HEK293 (cell line): Measurements from ENCODE around the gene NTRK3.

Experiments used
- CTCF ChIA-PET: fragments of 350-600 bp; formaldehyde crosslinking; extraction: SDS; loops from one replicate; lab custom pipeline; 2021; ENCODE audit warnings: antibody characterized with exemption; lab: Yijun Ruan, JAX
- POLR2A ChIA-PET: fragments of 300-600 bp; formaldehyde crosslinking; extraction: SDS; loops from one replicate; lab custom pipeline; 2020; ENCODE audit warnings: antibody characterized with exemption, inconsistent platforms; lab: Yijun Ruan, JAX
- H3K27ac ChIP-seq: fragments of 200-500 bp; sonication (Bioruptor generic); 2 replicates; pipeline ENCODE4 v1.5.1; 2014; ENCODE audit warnings: low read depth, low read length, control low read depth, inconsistent platforms; ENCODE audit errors: extremely low read depth
- H3K36me3 ChIP-seq, 2 experiments: fragments of 200-500 bp in 1 of 2; sonication (Bioruptor generic) in 1 of 2; 1 replicate in 1 of 2; 2 replicates in 1 of 2; pipeline ENCODE4 v1.5.1; 2014 to 2017; ENCODE audit warnings: inconsistent platforms in 2 of 2, low read length in 2 of 2; ENCODE audit not compliant: control insufficient read depth in 2 of 2, insufficient read depth in 1 of 2
- H3K4me1 ChIP-seq: fragments of 200-500 bp; sonication (Bioruptor generic); 2 replicates; pipeline ENCODE4 v1.5.1; 2014; ENCODE audit warnings: mild to moderate bottlenecking, low read length, inconsistent platforms; ENCODE audit not compliant: control insufficient read depth, insufficient read depth
- H3K4me3 ChIP-seq: 2 replicates; pipeline ENCODE4 v1.5.1; 2011; ENCODE audit warnings: low read depth, mild to moderate bottlenecking, control low read depth, low read length, moderate library complexity
- H3K9me3 ChIP-seq: fragments of 200-500 bp; sonication (Bioruptor generic); 2 replicates; pipeline ENCODE4 v1.5.1; 2014; ENCODE audit warnings: low read depth, low read length, inconsistent platforms; ENCODE audit not compliant: control insufficient read depth, insufficient read depth
- BCL6B ChIP-seq: fragments of 450-650 bp; formaldehyde crosslinking; IDR thresholded peaks from 2 replicates; pipeline ENCODE4 v1.5.1; 2017; ENCODE audit warnings: missing biosample characterization, missing genetic modification characterization
- MYNN ChIP-seq: fragments of 450-650 bp; formaldehyde crosslinking; IDR thresholded peaks from 2 replicates; pipeline ENCODE4 v1.5.1; 2016; ENCODE audit warnings: missing biosample characterization, missing genetic modification characterization, borderline replicate concordance
- RBAK ChIP-seq: fragments of 450-650 bp; formaldehyde crosslinking; IDR thresholded peaks from 2 replicates; pipeline ENCODE4 v1.5.1; 2016; ENCODE audit warnings: missing biosample characterization, missing genetic modification characterization
- SALL2 ChIP-seq: fragments of 450-650 bp; formaldehyde crosslinking; IDR thresholded peaks from 2 replicates; pipeline ENCODE4 v1.5.0; 2017; ENCODE audit warnings: missing biosample characterization, mild to moderate bottlenecking, missing genetic modification characterization, borderline replicate concordance
- ZBTB10 ChIP-seq: fragments of 450-650 bp; formaldehyde crosslinking; IDR thresholded peaks from 2 replicates; pipeline ENCODE4 v1.5.1; 2016; ENCODE audit warnings: missing biosample characterization, missing genetic modification characterization
- ZNF114 ChIP-seq: fragments of 450-650 bp; formaldehyde crosslinking; IDR thresholded peaks from 2 replicates; pipeline ENCODE4 v1.5.0; 2017; ENCODE audit warnings: missing biosample characterization, missing genetic modification characterization
- ZNF16 ChIP-seq: fragments of 450-650 bp; formaldehyde crosslinking; IDR thresholded peaks from 2 replicates; pipeline ENCODE4 v1.5.1; 2016; ENCODE audit warnings: low read depth, missing biosample characterization, missing genetic modification characterization
- ZNF2 ChIP-seq: fragments of 450-650 bp; formaldehyde crosslinking; IDR thresholded peaks from 2 replicates; pipeline ENCODE4 v1.5.1; 2016; ENCODE audit warnings: missing biosample characterization, missing genetic modification characterization
- ZNF202 ChIP-seq: fragments of 450-650 bp; formaldehyde crosslinking; IDR thresholded peaks from 2 replicates; pipeline ENCODE4 v1.5.1; 2016; ENCODE audit warnings: missing biosample characterization, missing genetic modification characterization, borderline replicate concordance
- ZNF426 ChIP-seq: fragments of 450-650 bp; formaldehyde crosslinking; IDR thresholded peaks from 2 replicates; pipeline ENCODE4 v1.5.1; 2017; ENCODE audit warnings: missing biosample characterization, missing genetic modification characterization, mild to moderate bottlenecking, inconsistent platforms, moderate library complexity
- ZNF501 ChIP-seq: fragments of 450-650 bp; formaldehyde crosslinking; IDR thresholded peaks from 2 replicates; pipeline ENCODE4 v1.5.1; 2016; ENCODE audit warnings: missing biosample characterization, missing genetic modification characterization
- ZNF530 ChIP-seq: fragments of 450-650 bp; formaldehyde crosslinking; IDR thresholded peaks from 2 replicates; pipeline ENCODE4 v1.5.1; 2016; ENCODE audit warnings: low read depth, missing biosample characterization, missing genetic modification characterization
- ZNF548 ChIP-seq: fragments of 450-650 bp; formaldehyde crosslinking; IDR thresholded peaks from 2 replicates; pipeline ENCODE4 v1.5.1; 2016; ENCODE audit warnings: missing biosample characterization, missing genetic modification characterization
- ZNF629 ChIP-seq: fragments of 450-650 bp; formaldehyde crosslinking; IDR thresholded peaks from 2 replicates; pipeline ENCODE4 v1.5.1; 2017; ENCODE audit warnings: missing biosample characterization, missing genetic modification characterization
- ZNF677 ChIP-seq: fragments of 450-650 bp; IDR thresholded peaks from 2 replicates; pipeline ENCODE4 v1.5.0; 2018; ENCODE audit warnings: missing biosample characterization, mild to moderate bottlenecking, missing genetic modification characterization, moderate library complexity
- ZNF747 ChIP-seq: fragments of 450-650 bp; formaldehyde crosslinking; IDR thresholded peaks from 2 replicates; pipeline ENCODE4 v1.5.1; 2016; ENCODE audit warnings: missing biosample characterization, missing genetic modification characterization
- ZXDB ChIP-seq: fragments of 450-650 bp; formaldehyde crosslinking; IDR thresholded peaks from 2 replicates; pipeline ENCODE4 v1.5.1; 2016; ENCODE audit warnings: missing biosample characterization, missing genetic modification characterization
- TF ChIP-seq, protein P1 (sequence below): fragments of 450-650 bp; IDR thresholded peaks from 2 replicates; pipeline ENCODE4 v1.5.1; 2018; ENCODE audit warnings: missing biosample characterization, mild to moderate bottlenecking, missing genetic modification characterization
- TF ChIP-seq, protein P2 (sequence below): fragments of 450-650 bp; formaldehyde crosslinking; IDR thresholded peaks from 2 replicates; pipeline ENCODE4 v1.5.1; 2016; ENCODE audit warnings: missing biosample characterization, missing genetic modification characterization
- TF ChIP-seq, protein P3 (sequence below): fragments of 450-650 bp; formaldehyde crosslinking; IDR thresholded peaks from 2 replicates; pipeline ENCODE4 v1.5.1; 2016; ENCODE audit warnings: missing biosample characterization, missing genetic modification characterization
- TF ChIP-seq, protein P4 (sequence below): fragments of 450-650 bp; formaldehyde crosslinking; IDR thresholded peaks from 2 replicates; pipeline ENCODE4 v1.5.1; 2016; ENCODE audit warnings: missing biosample characterization, missing genetic modification characterization, borderline replicate concordance

Gene NTRK3

DNA sequence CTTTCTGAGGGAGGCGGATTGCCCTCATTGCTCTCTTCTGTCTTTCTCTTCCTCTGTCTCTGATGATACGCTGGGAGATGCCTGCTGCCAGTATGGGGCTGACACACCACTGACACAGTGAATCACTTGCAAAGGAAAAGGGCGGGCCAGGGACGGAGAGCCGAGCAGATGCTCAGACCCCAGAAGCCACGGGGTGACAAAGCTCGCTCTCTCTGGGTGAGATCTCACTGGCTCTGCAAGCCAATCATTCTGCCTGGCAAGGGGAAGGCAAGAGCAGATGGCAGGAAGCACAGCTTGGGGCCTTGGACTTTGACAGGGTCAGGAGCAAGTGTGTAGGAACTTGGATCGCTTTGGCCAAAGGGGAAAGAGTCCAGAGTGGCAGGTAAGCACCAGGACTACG is 198.7 kb downstream of the NTRK3 start (continued):
- TF ChIP-seq, protein P1, sequence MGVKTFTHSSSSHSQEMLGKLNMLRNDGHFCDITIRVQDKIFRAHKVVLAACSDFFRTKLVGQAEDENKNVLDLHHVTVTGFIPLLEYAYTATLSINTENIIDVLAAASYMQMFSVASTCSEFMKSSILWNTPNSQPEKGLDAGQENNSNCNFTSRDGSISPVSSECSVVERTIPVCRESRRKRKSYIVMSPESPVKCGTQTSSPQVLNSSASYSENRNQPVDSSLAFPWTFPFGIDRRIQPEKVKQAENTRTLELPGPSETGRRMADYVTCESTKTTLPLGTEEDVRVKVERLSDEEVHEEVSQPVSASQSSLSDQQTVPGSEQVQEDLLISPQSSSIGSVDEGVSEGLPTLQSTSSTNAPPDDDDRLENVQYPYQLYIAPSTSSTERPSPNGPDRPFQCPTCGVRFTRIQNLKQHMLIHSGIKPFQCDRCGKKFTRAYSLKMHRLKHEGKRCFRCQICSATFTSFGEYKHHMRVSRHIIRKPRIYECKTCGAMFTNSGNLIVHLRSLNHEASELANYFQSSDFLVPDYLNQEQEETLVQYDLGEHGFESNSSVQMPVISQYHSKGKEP (tag by site-specific recombination): no peak
- TF ChIP-seq ZNF114: no peak
- no peak for TF ChIP-seq ZNF426 (tag by site-specific recombination)
- TF ChIP-seq, protein P2, sequence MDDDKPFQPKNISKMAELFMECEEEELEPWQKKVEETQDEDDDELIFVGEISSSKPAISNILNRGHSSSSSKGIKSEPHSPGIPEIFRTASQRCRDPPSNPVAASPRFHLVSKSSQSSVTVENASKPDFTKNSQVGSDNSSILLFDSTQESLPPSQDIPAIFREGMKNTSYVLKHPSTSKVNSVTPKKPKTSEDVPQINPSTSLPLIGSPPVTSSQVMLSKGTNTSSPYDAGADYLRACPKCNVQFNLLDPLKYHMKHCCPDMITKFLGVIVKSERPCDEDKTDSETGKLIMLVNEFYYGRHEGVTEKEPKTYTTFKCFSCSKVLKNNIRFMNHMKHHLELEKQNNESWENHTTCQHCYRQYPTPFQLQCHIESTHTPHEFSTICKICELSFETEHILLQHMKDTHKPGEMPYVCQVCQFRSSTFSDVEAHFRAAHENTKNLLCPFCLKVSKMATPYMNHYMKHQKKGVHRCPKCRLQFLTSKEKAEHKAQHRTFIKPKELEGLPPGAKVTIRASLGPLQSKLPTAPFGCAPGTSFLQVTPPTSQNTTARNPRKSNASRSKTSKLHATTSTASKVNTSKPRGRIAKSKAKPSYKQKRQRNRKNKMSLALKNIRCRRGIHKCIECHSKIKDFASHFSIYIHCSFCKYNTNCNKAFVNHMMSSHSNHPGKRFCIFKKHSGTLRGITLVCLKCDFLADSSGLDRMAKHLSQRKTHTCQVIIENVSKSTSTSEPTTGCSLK (tag by site-specific recombination): no peak
- TF ChIP-seq, protein P3, sequence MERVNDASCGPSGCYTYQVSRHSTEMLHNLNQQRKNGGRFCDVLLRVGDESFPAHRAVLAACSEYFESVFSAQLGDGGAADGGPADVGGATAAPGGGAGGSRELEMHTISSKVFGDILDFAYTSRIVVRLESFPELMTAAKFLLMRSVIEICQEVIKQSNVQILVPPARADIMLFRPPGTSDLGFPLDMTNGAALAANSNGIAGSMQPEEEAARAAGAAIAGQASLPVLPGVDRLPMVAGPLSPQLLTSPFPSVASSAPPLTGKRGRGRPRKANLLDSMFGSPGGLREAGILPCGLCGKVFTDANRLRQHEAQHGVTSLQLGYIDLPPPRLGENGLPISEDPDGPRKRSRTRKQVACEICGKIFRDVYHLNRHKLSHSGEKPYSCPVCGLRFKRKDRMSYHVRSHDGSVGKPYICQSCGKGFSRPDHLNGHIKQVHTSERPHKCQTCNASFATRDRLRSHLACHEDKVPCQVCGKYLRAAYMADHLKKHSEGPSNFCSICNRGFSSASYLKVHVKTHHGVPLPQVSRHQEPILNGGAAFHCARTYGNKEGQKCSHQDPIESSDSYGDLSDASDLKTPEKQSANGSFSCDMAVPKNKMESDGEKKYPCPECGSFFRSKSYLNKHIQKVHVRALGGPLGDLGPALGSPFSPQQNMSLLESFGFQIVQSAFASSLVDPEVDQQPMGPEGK (tag by site-specific recombination): no peak
- TF ChIP-seq, all 188 proteins: peak for 0

GRCh38 chr15:88049506-88049905 is 207.0 kb downstream of the NTRK3 start:
- H3K4me3 ChIP-seq: no peak overlapping the region
- ChIA-PET POLR2A (no interaction called here), CTCF (interaction anchor here (1.2 kb wide), 1 partner anchor 198 kb away, joined by 3 read pairs; no protein-coding TSS in a partner anchor)
- H3K27ac ChIP-seq: no peak overlapping the region
- H3K36me3 ChIP-seq: no peaks in the 10 kb centered on the region
- H3K9me3 ChIP-seq: no peaks in the 10 kb centered on the region
- no peaks in the 10 kb centered on the region for H3K4me1 ChIP-seq
- no peak for TF ChIP-seq ZNF629 (tag by site-specific recombination)
- no peak for TF ChIP-seq ZNF2 (tag by site-specific recombination)
- TF ChIP-seq ZBTB10 (tag by site-specific recombination): no peak
- no peak for TF ChIP-seq MYNN
- TF ChIP-seq ZNF202 (tag by site-specific recombination): no peak
- no peak for TF ChIP-seq ZNF548 (tag by site-specific recombination)
- TF ChIP-seq ZNF501 (tag by site-specific recombination): no peak
- TF ChIP-seq ZNF530 (tag by site-specific recombination): no peak
- TF ChIP-seq ZNF747 (tag by site-specific recombination): no peak
- TF ChIP-seq SALL2 (tag by site-specific recombination): no peak
- no peak for TF ChIP-seq BCL6B
- no peak for TF ChIP-seq RBAK (tag by site-specific recombination)
- no peak for TF ChIP-seq ZNF16 (tag by site-specific recombination)
- no peak for TF ChIP-seq ZNF677 (tag by site-specific recombination)
- no peak for TF ChIP-seq ZXDB (tag by site-specific recombination)
- TF ChIP-seq, protein P4, sequence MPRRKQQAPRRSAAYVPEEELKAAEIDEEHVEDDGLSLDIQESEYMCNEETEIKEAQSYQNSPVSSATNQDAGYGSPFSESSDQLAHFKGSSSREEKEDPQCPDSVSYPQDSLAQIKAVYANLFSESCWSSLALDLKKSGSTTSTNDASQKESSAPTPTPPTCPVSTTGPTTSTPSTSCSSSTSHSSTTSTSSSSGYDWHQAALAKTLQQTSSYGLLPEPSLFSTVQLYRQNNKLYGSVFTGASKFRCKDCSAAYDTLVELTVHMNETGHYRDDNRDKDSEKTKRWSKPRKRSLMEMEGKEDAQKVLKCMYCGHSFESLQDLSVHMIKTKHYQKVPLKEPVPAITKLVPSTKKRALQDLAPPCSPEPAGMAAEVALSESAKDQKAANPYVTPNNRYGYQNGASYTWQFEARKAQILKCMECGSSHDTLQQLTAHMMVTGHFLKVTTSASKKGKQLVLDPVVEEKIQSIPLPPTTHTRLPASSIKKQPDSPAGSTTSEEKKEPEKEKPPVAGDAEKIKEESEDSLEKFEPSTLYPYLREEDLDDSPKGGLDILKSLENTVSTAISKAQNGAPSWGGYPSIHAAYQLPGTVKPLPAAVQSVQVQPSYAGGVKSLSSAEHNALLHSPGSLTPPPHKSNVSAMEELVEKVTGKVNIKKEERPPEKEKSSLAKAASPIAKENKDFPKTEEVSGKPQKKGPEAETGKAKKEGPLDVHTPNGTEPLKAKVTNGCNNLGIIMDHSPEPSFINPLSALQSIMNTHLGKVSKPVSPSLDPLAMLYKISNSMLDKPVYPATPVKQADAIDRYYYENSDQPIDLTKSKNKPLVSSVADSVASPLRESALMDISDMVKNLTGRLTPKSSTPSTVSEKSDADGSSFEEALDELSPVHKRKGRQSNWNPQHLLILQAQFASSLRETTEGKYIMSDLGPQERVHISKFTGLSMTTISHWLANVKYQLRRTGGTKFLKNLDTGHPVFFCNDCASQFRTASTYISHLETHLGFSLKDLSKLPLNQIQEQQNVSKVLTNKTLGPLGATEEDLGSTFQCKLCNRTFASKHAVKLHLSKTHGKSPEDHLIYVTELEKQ (tag by site-specific recombination): no peak
